ENCODE data around the gene WDR62. TPM values are rescaled to one million over a fixed set of nuclear protein-coding genes. Genes with fewer than 3 reads are reported as not detected.

WDR62 gene
- total and polyA plus RNA-seq, 10 of the 15 experiments (the other 5 are each of a cell fraction or from before 2014, with no cell fraction given) = 0.08 to 20.6 (median 10.9) TPM

GRCh38 chr19:36113894-36114720 is 59.4 kb downstream of the WDR62 start:
- ChIA-PET RAD21 (ENCODE audit: unreplicated experiment) (interaction anchor here (1.9 kb wide), 1 partner anchor 100 kb away, joined by 5 read pairs; the partner anchor contains the start of gene ALKBH6), SMC1A (ENCODE audit: uncharacterized antibody, unreplicated experiment) (interaction anchor here (0.9 to 2.9 kb wide), 4 partner anchors 13 to 232 kb away, joined by 3 to 12 read pairs (median 9); partner anchors contain the start of genes ZNF146 and ZNF565), POLR2A (interaction anchor here (0.6 to 1.6 kb wide), 5 partner anchors 14 to 518 kb away, joined by 3 to 11 read pairs (median 4); partner anchors contain the start of genes CAPNS1, ZNF146 and ZNF565), CTCF (interaction anchor here (1.8 to 2.9 kb wide), 3 partner anchors 14 to 56 kb away, joined by 6 to 10 read pairs (median 7); no protein-coding TSS in a partner anchor)
- Histone ChIP-seq H4K20me1 (ENCODE audit: control insufficient read depth, insufficient read depth) (no peaks in the 10 kb centered on the region), H3K79me2 (ENCODE audit: control insufficient read depth, insufficient read depth, low read length) (peaks cover 24% of the 10 kb centered on the region), H3K27me3 (replicated peaks in 1 of 2; ENCODE audit: control insufficient read depth in 2 of 2, insufficient read depth in 2 of 2, low read length in 1 of 2) (no peaks in the 10 kb centered on the region), H2AFZ (ENCODE audit: control insufficient read depth, low read depth, low read length) (peak overlapping the region; percentile 88), H3K9me3 (replicated peaks; ENCODE audit: control insufficient read depth, insufficient read depth, low read length) (no peaks in the 10 kb centered on the region), H3K4me1 (ENCODE audit: control insufficient read depth, insufficient read depth, low read length) (peaks cover 9% of the 10 kb centered on the region), H3K9ac (ENCODE audit: control insufficient read depth, insufficient read depth, low read length) (peak overlapping the region; percentile 96), H3K4me3 (peak overlapping the region; percentile 89), H3K4me2 (ENCODE audit: control insufficient read depth, insufficient read depth) (peak overlapping the region; percentile 72), H3K36me3 (ENCODE audit: control insufficient read depth in 2 of 2, insufficient read depth in 2 of 2, low read length in 1 of 2) (peaks cover 3 to 4% of the 10 kb centered on the region in 2 experiments), H3K27ac (ENCODE audit: control insufficient read depth, insufficient read depth) (peak overlapping the region; percentile 80)
- FAIRE-seq = no peak
- peak; percentile 1 for ATAC-seq
- intact Hi-C loops (cut with micrococcal nuclease; ENCODE audit: unreplicated experiment) = loop anchor here (2.0 to 10.0 kb wide), 3 partner anchors 59 to 1261 kb away; partner anchors contain the start of genes THAP8, WDR62, ZNF146 and ZNF527
- in situ Hi-C loops (cut with MboI) = loop anchor here (10.0 kb wide), 1 partner anchor 371 kb away; the partner anchor contains the start of gene ZNF566
- TSS peak; percentile 82 for BruUV-seq (replicated peaks)
- DNase-seq (ENCODE audit: low read depth, low spot score) = no peak
- 10% methylated on average over 46 of the region's 48 CpGs for WGBS (ENCODE audit: insufficient coverage, insufficient replicate concordance, low lambda C conversion rate, missing lambda C conversion rate)
- TF ChIP-seq, protein P1, sequence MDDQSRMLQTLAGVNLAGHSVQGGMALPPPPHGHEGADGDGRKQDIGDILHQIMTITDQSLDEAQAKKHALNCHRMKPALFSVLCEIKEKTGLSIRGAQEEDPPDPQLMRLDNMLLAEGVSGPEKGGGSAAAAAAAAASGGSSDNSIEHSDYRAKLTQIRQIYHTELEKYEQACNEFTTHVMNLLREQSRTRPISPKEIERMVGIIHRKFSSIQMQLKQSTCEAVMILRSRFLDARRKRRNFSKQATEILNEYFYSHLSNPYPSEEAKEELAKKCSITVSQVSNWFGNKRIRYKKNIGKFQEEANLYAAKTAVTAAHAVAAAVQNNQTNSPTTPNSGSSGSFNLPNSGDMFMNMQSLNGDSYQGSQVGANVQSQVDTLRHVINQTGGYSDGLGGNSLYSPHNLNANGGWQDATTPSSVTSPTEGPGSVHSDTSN (IDR thresholded peaks at IDR 0.05; ENCODE audit: insufficient replicate concordance, low read depth, low read length) = peak; percentile 22
- peak; percentile 18; the same call in 1 of the 2 replicates for TF ChIP-seq GATAD2B (conservative IDR thresholded peaks at IDR 0.05; ENCODE audit: low read depth)
- TF ChIP-seq HDGF (IDR thresholded peaks at IDR 0.05) = no peak
- TF ChIP-seq, protein P2, sequence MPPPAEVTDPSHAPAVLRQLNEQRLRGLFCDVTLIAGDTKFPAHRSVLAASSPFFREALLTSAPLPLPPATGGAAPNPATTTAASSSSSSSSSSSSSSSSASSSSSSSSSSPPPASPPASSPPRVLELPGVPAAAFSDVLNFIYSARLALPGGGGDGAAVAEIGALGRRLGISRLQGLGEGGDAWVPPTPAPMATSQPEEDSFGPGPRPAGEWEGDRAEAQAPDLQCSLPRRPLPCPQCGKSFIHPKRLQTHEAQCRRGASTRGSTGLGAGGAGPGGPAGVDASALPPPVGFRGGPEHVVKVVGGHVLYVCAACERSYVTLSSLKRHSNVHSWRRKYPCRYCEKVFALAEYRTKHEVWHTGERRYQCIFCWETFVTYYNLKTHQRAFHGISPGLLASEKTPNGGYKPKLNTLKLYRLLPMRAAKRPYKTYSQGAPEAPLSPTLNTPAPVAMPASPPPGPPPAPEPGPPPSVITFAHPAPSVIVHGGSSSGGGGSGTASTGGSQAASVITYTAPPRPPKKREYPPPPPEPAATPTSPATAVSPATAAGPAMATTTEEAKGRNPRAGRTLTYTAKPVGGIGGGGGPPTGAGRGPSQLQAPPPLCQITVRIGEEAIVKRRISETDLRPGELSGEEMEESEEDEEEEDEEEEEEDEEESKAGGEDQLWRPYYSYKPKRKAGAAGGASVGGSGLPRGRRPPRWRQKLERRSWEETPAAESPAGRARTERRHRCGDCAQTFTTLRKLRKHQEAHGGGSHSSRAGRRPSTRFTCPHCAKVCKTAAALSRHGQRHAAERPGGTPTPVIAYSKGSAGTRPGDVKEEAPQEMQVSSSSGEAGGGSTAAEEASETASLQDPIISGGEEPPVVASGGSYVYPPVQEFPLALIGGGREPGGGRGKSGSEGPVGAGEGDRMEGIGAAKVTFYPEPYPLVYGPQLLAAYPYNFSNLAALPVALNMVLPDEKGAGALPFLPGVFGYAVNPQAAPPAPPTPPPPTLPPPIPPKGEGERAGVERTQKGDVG (CRISPR knock-in tag; IDR thresholded peaks at IDR 0.05) = no peak
- TF ChIP-seq NFYA (IDR thresholded peaks at IDR 0.05; ENCODE audit: borderline replicate concordance, low read depth, low read length) = no peak
- peak; percentile 34; the same call in 1 of the 2 replicates for TF ChIP-seq FOXK2 (IDR thresholded peaks at IDR 0.05)
- 0 out of 2 replicates have a peak, but pooled peaks have one; percentile 1 for TF ChIP-seq DPF2 (IDR thresholded peaks at IDR 0.05)
- TF ChIP-seq RAD21 (IDR thresholded peaks at IDR 0.05; ENCODE audit: insufficient read depth, low read depth, low read length) = peak; percentile 26; the same call in 1 of the 2 replicates
- no peak for TF ChIP-seq KLF5 (IDR thresholded peaks at IDR 0.05; ENCODE audit: partially characterized antibody)
- 0 out of 4 replicates have a peak, but pooled peaks have one; percentile 3 to 4 for TF ChIP-seq BHLHE40 (IDR thresholded peaks at IDR 0.05; ENCODE audit: borderline replicate concordance in 1 of 2, low read depth in 2 of 2, low read length in 1 of 2)
- TF ChIP-seq CTCF (IDR thresholded peaks at IDR 0.05 in 2 of 3, conservative IDR thresholded peaks at IDR 0.05 in 1 of 3; ENCODE audit: control insufficient read depth in 2 of 3, extremely low read depth in 1 of 3, insufficient read depth in 1 of 3, low read depth in 3 of 3, low read length in 3 of 3) = peak in 1 of 3 experiments; percentile 13; a peak in 1 of 6 replicates
- peak; percentile 88 for TF ChIP-seq PKNOX1 (IDR thresholded peaks at IDR 0.05)
